Measurements from ENCODE around the gene C10orf90. TPM values are rescaled to one million over a fixed set of nuclear protein-coding genes. Genes with fewer than 3 reads are reported as not detected.

C10orf90 gene
- total RNA-seq, 1 donor from 2014 or later: not detected

DNA sequence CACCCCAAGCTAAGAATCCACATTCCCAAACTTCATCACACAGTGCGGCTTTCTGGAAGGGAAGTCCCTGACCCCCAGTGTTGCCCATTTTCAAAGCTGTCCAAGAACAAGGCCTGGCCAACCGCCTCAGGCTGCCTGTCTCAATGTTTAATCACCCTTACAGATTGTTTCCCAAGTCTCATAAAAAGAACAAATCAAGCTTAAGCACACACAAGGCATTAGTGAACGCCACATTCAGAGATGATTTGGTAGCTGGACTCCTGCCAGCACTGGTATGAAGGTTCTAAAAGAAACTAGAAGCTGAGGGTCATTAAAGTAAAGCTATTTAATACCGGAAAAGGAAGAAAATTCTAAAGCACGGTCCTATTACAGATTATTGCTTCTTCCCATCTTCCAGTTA lies 35.6 kb downstream of the C10orf90 start:
- no peak overlapping the region for H3K27ac ChIP-seq
- H3K4me3 ChIP-seq: no peak overlapping the region
- H3K4me1 ChIP-seq: no peaks in the 10 kb centered on the region

DNA sequence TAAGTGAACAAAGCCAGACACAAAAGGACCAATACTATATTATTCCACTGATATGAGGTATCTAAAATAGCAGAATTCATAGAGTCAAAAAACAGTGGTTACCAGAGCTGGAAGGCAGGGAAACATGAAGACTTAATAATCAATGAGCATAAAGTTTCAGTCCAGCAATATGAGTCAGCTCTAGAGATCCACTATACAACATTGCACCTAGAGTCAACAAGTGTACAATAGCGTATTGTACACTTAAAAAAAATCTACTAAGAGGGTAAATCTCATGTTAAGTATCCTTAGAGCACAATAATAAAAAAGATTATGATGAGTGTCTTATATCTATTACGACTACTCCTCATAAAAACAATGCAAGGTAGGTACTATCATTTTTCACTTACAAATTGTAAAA lies 36.1 kb downstream of the C10orf90 start:
- H3K27ac ChIP-seq: no peak overlapping the region

More for the DNA sequence above, 35.6 kb downstream of the C10orf90 start:
- no peaks in the 10 kb centered on the region for H3K9me3 ChIP-seq
- H3K27me3 ChIP-seq (ENCODE audit: low read depth): no peaks in the 10 kb centered on the region
- no peak for TF ChIP-seq CTCF (IDR thresholded peaks at IDR 0.05)
- intact Hi-C loops (cut with DNase I): no loop called here
- H3K36me3 ChIP-seq: no peaks in the 10 kb centered on the region
- ATAC-seq (no peak), DNase-seq (no peak)

GRCh38 chr10:126632705-126633104 lies 37.8 kb downstream of the C10orf90 start:
- H3K4me1 ChIP-seq: no peaks in the 10 kb centered on the region
- DNase-seq (no peak), ATAC-seq (no peak)
- no peak overlapping the region for H3K27ac ChIP-seq
- no peaks in the 10 kb centered on the region for H3K9me3 ChIP-seq
- no peak for TF ChIP-seq CTCF (IDR thresholded peaks at IDR 0.05)
- intact Hi-C loops (cut with DNase I): no loop called here
- H3K27me3 ChIP-seq (ENCODE audit: low read depth): no peaks in the 10 kb centered on the region
- no peaks in the 10 kb centered on the region for H3K36me3 ChIP-seq
- no peak overlapping the region for H3K4me3 ChIP-seq

More for the DNA sequence above, 36.1 kb downstream of the C10orf90 start:
- intact Hi-C loops (cut with DNase I): no loop called here
- Histone ChIP-seq H3K4me1 (no peaks in the 10 kb centered on the region), H3K4me3 (no peak overlapping the region), H3K36me3 (no peaks in the 10 kb centered on the region), H3K27me3 (ENCODE audit: low read depth) (no peaks in the 10 kb centered on the region), H3K9me3 (no peaks in the 10 kb centered on the region)
- no peak for ATAC-seq
- no peak for TF ChIP-seq CTCF (IDR thresholded peaks at IDR 0.05)
- no peak for DNase-seq

- Histone ChIP-seq H3K27ac (no peak overlapping the region), H3K27me3 (ENCODE audit: low read depth) (no peaks in the 10 kb centered on the region), H3K36me3 (no peaks in the 10 kb centered on the region), H3K4me1 (no peaks in the 10 kb centered on the region), H3K9me3 (no peaks in the 10 kb centered on the region), H3K4me3 (no peak overlapping the region)
- no peak for DNase-seq
- TF ChIP-seq CTCF (IDR thresholded peaks at IDR 0.05): no peak
- intact Hi-C loops (cut with DNase I): no loop called here
- no peak for ATAC-seq
Measured at GRCh38 chr10:126629925-126630624, 40.4 kb downstream of the C10orf90 start.

DNA sequence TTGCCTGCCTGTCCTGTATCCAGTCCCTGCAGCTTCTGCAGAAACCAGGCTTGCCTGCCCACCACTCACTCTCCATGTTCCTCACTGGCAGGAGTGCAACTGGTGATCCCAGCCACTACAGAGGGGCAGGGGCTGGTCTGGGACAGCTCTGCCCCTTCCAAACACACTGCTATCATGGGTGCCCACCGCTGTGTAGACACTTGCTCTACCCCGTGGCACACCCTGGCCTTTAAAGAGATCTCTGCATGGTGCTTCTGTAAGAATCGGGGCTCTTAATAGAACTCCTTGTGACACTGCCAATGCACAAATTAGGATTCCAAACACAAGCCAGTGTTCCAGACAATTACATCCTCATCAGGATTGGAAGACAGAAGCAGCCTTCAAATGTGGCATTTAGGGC lies 41.7 kb downstream of the C10orf90 start:
- no peak overlapping the region for H3K4me3 ChIP-seq
- intact Hi-C loops (cut with DNase I): no loop called here
- H3K9me3 ChIP-seq: no peaks in the 10 kb centered on the region
- TF ChIP-seq CTCF (IDR thresholded peaks at IDR 0.05): no peak
- no peak for DNase-seq
- no peak overlapping the region for H3K27ac ChIP-seq
- peaks cover 5% of the 10 kb centered on the region for H3K27me3 ChIP-seq (ENCODE audit: low read depth)
- H3K4me1 ChIP-seq: no peaks in the 10 kb centered on the region
- no peaks in the 10 kb centered on the region for H3K36me3 ChIP-seq
- ATAC-seq: no peak

All from lower lobe of right lung (tissue), 2 donors.